Ramos (cell line): Measurements from ENCODE around the gene PLA2G2F.

Source experiments
- in situ Hi-C: fragments of 300-500 bp; cut with MboI; formaldehyde crosslinking; loops from one replicate; pipeline ENCODE4 v1.14.3; 2022; ENCODE audit warnings: low sequenced_read_pairs; ENCODE audit not compliant: unreplicated experiment

Gene PLA2G2F

DNA sequence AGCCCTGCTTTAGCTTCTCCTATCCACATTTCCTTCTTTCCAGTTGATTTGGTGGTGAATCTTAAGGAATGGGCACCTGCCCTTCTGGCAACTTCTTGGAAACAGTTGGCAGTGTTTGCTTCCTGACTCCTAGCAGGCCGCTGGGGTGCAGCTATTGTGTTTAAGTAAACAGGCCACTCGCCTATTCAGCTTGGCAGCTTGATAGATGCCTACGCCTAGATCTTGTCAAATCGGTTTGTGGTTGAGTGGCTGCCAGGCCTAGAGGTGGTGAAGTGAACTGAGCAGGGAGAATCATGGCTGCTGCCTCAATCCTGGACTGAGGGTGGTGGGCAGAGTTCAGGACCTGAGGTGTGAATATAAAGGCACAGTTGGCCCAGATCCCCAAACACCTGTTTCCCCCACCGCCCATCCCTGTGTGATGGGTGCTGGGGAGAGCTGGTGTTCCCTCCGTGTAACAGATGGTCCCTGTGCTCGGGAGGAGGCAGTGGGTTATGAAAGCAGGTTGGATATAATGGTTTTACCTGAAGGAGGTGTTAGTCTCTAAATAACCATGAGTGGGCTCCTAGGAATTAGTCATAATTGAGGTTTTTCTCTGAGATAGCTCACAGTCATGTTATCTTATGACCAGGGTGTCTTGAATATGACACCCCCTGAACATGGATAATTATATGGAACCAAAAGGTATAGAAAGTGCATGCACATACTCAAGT lies 48.1 kb downstream of the PLA2G2F start:
- in situ Hi-C loops, result no loop called here

DNA sequence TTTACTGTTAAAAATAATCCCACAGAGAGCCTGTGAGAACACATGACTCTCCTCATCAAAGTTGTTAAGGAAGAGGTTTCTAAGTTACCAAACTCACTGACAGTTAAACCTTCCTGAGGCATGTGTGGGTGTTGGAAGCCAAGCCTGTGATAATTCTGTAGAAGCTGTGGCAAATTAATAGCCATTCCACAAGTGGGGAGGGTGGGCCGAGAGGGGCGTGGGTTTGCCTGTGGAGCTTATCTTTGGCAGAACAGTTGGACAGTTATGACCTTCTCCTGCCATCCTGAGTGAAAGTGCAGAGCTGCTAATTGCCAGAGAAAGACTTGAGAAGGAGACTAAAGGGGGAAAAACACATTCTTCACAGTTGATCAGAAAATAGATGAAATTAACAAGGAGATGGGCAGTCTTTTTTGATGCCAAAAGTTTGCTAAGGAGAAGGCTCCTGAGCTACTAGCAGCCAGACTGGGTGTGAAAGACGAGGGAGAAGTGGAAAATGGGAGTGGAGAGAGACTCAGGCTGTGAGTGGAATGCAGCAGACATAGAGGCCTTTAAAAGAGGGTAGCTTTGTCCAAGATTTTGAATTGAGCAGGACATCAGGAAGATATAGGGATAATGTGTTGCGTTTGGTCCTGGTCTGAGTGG lies 48.8 kb downstream of the PLA2G2F start:
- in situ Hi-C loops, result no loop called here

DNA sequence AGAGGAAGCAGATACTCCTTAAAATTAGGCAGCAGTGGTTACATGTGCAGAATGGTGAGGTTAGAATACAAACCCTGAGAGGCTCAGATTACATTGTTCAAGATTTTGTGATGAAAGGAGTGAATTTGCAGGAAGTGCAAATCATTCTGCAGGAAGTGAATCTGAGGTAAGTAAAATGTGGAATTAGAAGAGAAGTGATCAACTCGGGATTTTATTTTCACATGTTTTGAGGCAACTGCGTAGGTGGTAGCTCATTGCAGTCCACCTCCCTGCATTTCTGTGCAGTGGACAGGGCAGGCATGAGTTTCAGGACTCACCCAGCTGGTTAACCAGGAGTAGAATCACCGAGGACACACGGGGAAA lies 49.3 kb downstream of the PLA2G2F start:
- in situ Hi-C loops, result no loop called here

DNA sequence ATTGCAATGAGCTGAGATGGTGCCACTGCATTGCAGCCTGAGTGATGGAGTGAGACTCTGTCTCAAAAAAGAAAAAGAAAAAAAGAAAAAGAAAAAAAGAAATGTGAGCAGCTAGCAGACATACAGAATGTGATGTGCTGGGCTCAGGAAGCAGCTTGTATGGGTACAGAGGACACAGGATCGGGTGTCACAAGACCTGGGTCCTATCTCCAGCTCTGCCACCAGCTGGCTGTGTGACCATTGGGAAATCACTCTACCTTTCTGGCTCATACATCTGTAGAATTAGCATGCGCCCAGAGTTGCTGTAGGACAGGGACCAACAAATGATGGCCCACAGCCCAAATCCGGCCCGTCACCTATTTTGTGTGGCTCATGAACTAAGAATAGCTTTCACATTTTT lies 50.5 kb downstream of the PLA2G2F start:
- in situ Hi-C loops, result no loop called here

DNA sequence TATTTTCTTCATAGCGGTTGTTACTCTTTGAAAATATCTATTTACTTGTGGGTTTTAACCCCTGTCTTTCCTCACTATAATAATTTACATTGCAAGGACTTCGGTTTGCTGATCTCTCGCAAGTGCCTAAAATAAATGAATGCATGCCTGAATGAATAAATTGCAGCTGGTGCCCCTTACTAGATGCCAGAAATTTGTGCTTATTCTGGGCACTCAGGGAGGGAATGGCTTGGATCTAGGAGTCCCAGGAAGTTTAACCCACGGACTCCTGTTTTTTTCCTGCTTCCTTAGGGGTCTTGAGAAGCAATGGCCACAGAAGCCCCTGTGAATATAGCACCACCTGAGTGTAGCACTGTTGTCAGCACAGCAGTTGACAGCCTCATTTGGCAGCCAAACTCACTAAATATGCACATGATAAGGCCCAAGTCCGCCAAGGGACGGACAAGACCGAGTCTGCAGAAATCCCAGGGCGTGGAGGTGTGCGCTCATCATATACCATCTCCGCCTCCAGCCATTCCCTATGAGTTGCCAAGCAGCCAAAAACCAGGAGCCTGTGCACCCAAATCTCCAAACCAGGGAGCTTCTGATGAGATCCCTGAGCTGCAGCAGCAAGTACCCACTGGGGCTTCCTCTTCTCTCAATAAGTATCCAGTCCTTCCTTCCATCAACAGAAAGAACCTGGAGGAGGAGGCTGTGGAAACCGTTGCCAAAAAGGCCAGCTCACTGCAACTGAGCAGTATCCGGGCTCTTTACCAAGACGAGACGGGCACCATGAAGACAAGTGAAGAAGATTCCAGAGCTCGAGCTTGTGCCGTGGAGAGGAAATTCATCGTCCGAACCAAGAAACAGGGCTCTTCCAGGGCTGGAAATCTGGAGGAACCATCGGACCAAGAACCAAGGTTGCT lies 51.4 kb downstream of the PLA2G2F start:
- in situ Hi-C loops, result no loop called here

DNA sequence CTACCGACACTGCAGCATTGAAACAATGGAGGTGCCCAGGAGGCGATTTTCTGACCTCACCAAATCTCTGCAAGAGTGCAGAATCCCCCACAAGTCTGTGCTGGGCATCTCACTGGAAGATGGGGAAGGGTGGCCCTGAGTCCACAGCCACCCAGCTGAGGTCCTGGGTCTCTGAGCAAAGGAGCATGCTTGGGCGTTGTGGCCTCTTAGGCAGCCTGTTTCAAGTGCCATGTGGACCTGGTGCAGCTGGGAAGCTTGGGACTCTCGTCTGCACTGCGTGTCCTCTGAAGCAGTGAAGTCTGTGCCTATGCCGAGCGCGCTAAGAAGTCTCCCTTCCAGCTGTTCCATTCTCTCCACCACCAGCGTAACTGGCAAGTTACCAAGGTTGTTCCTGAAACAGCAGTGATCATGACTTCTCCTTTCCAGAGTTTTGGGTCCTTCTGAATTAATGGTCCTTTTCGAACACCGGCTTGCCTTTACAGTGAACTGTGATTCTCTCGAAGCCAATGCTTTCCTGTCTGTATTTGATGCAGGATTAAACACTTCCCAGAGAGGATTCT lies 52.2 kb downstream of the PLA2G2F start:
- in situ Hi-C loops, result no loop called here

DNA sequence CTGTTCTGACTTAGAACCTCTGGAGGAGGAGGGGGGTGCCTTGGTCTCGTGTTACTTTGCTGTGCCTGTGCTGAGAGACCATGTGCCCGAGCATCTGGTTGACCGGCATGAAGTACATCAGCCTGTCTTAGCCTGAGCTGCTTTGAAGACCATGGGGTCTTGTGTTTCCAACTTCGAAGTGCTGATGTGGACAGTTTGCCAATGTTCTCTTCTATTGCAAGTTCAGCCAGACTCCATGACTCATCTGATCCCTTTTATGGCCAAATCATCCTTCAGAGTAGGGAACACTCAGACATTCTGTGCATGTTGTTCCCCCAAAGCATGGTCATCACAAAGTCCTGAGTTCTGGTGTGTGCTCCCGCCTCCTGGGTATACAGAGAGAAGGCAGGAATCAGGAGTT lies 53.2 kb downstream of the PLA2G2F start:
- in situ Hi-C loops, result no loop called here

DNA sequence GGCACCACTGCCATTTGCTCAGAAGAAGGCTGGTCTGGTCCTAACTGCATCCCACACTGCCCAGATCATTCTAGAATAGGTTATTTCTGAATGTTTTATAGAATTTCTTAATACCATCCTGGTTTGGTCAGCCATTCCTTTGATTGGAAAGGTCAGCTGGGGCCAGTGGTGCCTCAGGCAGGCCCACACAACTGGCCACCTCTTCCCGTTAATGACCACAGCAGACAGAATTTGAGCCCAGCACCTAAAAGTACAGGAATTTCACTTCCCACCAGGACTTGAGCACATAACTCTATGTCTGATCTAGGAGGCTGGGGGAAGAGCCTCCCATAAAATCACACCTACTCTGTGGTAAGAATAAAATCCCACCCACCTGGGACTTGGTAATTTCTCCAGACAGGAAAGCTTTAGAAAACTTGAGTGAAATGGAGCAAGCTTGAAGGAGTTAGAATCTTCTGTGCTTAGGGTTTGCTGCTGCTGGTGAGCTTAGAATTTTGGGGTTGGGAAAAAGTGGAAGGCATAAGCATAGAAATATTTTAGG lies 53.8 kb downstream of the PLA2G2F start:
- in situ Hi-C loops, result no loop called here

DNA sequence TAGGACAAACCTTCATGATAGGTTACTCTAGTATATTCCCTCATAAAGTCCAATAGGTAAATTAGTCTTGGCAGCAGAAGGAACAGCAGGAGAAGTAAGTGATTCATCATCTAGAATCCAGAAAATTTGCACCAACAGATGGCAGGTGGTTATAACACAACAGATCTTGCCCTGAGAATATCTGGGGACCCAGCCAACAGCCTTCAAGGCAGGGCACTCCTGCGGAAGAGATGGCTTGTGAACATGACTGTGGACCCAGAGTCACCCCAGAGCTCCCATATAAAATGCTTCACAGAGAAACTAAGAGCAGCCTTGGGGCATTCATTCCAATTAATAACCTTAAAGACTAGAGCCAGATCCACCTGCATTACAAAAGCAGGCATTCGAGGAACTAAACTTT lies 55.1 kb downstream of the PLA2G2F start:
- in situ Hi-C loops, result no loop called here

DNA sequence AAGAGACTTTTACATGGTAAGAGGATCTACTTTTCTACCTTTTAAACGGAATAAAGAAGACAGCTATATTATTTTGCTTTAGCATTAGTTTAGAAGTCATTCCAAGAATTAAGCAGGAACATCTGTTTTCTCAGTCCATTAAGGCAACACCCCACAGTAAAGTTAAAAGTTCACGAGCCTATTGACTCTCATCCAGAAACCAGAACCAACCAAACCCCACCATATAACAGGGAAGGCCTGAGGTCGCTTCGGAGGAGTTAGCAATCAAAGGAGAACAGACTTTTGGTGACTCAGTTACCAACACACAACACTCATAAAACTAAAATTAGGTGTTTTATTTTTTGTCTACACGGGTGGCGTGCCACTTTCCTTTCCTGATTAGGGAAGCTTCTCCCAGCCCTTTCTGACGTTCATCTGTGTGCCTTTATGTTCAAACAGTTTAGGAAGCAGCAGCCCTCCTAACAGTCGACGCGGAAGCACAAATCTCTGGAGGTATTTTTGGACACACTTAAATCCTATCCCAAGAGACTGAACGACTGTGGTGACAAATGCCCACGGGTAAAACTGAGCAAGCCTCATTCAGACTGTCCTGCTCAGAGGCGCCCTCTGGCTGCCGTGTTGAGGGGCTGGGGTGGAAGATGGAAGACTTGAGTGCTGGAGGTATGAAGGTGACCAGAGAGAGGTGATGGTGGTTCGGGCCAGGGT lies 55.8 kb downstream of the PLA2G2F start:
- in situ Hi-C loops, result no loop called here

DNA sequence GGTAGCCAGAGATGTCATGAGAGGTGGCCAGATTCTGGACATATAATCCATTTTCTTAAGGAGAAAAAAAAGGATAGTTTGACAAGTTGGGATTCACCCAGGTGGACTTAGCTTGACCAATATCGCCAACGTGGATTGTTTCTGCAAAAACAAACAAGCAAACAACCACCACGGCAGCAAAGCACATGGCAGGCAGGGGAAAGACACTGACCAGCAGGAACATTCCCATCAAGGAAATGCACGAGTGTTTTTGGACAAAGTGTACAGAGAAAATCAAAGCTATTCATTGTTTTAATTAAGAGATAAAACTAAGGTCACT lies 56.3 kb downstream of the PLA2G2F start:
- in situ Hi-C loops, result no loop called here

DNA sequence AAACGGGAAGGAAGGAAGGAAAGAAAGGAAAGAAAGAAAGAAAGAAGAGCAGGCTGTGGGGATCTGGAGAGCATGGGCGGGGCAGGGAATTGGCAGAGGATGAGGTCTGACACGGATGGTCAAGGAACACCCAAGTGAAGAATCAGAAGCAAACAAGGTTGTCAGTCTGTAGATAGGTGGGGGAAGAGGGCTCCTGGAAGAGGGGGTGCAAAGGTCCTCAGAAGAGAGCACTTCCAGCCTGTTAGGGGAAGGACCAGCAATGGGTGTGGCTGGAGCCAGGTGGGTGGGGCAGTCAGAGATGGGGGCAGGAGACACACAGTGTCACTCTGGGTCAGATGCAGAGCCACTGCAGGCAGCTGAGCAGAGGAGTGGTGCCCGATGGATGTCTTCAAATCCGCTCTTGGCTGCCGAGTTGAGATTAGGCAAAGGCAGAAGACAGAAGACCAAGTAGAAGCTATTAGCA lies 58.2 kb downstream of the PLA2G2F start:
- in situ Hi-C loops, result no loop called here

DNA sequence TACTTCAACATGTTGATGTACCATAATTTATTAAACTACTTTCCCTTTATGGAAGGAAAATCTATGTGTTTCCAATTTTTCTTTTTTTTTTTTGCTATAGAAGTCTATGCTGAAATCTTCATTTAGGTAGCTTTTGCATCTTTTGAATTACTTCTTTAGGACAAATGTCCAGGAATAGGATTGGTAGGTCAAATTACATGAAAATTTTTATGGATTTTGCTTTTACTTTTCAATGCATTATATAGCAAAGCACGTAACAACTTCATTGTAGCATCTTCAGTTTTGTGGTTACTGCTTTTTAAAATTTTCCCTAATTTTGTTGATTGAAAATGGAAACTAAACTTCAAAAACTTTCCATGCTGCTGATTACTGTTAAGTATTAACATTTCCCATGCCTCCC lies 59.2 kb downstream of the PLA2G2F start:
- in situ Hi-C loops, result no loop called here

DNA sequence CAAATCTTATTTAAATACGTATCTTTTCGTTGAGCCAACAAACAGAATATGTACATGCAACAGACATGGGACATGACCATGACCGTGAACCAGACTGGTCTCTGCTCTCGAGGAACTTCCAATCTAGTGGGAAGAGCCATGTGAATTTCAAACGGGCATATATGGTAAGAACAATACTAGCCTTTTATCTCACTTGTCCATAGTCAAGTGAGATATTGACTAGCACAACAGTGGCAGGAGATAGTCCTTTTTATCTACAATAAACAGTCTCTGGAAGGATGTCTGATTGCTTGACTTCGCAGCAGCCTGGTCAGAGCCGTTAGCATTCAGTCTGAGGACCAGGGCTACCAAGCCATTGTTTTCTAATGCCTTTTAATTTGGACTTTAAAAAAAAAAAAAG lies 59.8 kb downstream of the PLA2G2F start:
- in situ Hi-C loops, result no loop called here

DNA sequence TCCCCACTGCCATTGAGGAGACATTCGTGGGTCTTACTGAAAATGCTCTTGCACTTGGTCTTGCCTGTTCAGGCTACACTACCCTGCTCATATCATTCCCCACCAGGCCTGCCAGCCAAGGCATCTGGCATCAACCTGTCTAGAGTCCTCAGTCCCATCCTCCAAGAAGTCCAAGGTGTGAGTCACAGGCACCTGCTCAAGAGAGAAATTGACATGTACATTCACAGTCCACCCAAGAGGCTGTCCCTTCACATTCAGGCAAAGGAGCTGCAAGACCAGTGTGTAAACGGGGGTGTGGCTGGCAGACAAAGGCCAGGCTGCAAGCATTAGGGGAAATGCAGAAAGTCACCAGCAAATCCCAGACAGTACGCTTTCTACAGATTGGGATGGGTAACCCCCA lies 60.3 kb downstream of the PLA2G2F start:
- in situ Hi-C loops, result no loop called here

DNA sequence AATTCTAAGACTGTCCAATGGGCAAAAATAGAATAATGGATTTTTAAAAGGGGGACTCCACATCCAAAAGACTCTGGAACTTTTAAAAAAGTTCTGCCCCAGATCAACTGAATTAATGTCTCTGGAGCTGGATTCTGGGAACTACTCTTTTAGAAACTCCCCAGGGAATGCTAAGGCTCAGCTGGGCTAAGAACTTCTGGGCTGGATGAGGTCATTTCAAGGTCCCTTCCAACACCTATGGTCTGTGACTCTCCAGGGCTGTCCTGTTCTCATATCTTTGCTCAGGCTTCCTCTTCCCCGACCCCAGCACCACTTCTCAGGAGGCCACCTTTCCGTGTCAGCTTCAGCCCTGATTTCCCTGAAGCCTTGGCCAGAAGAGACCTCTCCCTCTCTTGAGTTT lies 60.7 kb downstream of the PLA2G2F start:
- in situ Hi-C loops, result no loop called here
